Sciatic nerve (tissue), 2 donors: ENCODE results near the gene ERG. TPM values are rescaled to one million over a fixed set of nuclear protein-coding genes. Genes with fewer than 3 reads are reported as not detected.
A peak's percentile ranks its signal among the peaks of the same experiment; 100 is the strongest.

ENCODE experiments used
- ATAC-seq: fragments of 200-7000 bp; cut with Tn5 transposase; one replicate; pipeline ENCODE4 v1.9.1; 2020; ENCODE audit warnings: mild to moderate bottlenecking, moderate library complexity
- DNase-seq: peaks from one replicate; pipeline ENCODE4 v3.0.0-alpha.2; 2020; ENCODE audit warnings: low spot score
- intact Hi-C: fragments of 100-400 bp; cut with DNase I; formaldehyde crosslinking; loops from one replicate; pipeline ENCODE4 v1.14.2; 2022
- total RNA-seq: library from RNA; stranded (reverse); fragmentation: NEBNext Ultra II Directional; extraction: Animal tissue kit (Norgen Biotek cat#: 25700); gene quantifications from one replicate; pipeline ENCODE4 v1.2.1, GENCODE V29; 2021
- donor health status: DM: no; HTN: no; CAD: no.
- donor health status: DM: no; HTN: no; CAD: no.

ERG gene
- total RNA-seq, 1 donor from 2014 or later = 41.6 TPM

DNA sequence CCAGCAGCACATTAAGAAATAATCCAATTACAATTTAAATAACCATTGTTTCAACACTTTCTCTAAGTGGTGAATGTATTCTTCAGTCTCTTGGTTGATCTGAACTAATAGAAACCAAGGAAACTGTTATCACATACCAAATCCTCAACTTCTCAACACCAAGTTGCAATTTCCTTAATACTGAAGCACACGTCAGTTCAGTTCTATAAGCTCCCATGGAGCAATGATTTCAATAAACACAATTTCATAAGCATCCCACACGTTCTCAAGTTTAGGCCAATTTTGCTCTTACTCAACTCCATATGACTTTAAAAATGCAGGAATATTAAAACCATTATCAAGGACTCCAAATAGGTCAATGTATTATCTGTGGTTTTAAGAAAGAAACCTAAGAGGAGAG is 5.8 kb upstream of the ERG start:
- intact Hi-C loops = no loop called here
- DNase-seq (no peak), ATAC-seq (no peak)

DNA sequence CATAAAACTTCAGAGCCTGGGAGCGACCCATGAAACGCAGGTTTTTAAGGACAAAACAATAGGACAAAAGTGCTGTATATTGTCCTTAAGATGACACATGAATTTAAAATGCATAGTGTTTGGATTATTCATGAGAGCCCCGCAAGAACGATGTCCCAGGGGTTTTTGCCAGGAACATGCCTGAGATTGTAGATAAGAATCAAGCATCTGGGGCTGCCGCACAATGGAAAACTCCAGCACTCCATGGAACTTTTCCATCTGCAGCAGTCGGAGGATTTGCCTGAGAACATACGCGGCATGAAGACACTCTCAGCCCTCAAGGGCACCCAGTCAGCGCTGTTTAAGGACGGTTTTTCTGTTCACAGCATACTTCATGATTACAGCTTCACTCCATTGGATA is 5.3 kb upstream of the ERG start:
- intact Hi-C loops = no loop called here
- ATAC-seq (no peak), DNase-seq (no peak)

DNA sequence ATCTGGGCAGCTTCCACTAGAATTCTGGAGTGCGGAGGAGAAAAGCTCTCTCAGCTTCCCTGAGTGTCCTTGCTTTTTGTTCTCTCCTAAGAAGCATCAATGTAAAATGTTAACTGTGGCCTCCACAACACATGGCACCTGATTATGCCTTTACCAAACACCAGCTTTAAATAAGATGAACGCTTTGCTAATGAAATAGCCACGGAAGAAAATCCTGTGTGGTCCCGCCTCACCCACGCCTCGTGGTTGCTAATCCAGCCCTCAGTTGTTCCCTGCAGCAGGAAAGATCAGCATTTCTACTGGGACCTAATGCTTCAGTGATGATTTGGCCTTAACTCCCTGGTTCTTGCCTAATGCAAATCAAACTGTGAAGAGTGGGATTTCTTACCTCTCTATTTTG is 1.8 kb upstream of the ERG start:
- intact Hi-C loops = no loop called here
- ATAC-seq (no peak), DNase-seq (no peak)

DNA sequence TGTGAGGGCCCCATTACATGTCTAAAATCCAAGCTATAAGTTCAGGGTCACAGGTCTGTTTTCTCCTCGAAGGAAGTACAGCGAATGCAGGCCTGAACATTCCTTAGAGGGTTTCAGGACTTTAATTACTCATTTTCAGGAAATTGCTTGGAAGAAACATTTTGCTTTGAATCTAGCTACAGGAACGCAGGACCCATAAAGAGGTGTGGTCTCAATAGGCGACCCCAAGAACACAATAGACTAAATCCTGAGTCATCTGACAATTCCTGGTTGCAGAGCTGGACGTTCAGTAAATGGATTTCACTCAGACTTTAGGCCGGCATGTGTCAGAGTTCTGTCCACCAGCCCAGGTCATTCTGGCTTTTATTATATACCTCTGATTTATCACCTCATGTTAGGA is 1.0 kb upstream of the ERG start:
- no peak for ATAC-seq
- DNase-seq = no peak
- intact Hi-C loops = no loop called here

DNA sequence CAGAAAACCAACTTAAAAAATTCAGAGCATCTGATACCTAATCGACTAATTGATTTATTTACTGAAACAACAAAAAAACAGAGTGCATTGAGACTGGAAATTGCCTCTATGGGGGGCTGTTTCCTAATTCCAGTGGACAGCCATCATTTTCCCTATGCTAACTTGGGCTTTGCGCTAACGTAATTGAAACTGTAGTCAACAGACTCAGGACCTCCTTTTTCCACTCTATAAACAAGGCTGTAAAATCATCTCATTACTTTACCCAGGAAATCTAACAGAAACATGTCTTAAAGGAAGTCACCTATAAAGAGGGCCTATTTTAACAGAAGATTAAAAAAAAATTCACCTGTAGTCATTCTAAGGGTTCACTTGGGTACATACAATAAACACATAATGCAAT is 2.1 kb downstream of the ERG start:
- intact Hi-C loops = no loop called here
- no peak for DNase-seq
- no peak for ATAC-seq

DNA sequence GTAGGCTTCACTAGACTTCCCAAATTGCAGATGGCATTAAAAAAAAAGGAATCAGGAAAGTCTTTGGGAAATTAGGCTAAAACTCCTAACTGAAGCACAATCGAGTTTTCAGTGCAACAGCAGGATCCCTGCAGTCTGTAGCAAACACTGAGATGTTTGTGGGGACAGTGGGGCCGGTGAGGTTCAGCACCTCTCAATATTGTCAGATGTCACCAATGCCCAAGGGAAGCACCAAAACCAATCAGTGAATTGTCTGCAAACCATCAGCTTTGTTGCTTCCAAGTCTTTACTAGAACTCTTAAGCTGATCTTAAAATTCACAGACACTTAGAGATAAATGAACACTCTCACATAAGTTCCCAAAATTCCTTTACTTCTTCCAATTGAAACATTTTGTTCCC is 2.6 kb downstream of the ERG start:
- intact Hi-C loops = no loop called here
- ATAC-seq = no peak
- no peak for DNase-seq

DNA sequence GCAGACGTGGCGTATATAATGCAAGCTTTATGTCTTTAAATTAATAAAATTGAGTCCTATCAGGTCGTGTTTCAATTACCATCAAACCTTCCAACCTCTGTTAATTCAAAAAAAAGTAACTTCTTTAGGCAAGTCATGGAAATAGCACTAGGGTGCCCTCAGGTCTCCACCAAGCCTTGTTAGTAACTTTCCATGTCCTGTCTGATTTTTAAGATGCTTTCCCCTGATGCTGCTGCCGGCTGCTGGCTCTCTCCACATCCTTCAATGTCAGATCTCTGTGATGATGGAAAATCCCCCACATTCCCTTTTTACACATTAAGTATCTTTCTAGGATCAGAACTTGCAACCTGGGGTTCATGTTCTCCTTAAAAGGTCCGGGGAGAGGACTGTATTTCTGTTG is 3.0 kb downstream of the ERG start:
- no peak for DNase-seq
- intact Hi-C loops = no loop called here

DNA sequence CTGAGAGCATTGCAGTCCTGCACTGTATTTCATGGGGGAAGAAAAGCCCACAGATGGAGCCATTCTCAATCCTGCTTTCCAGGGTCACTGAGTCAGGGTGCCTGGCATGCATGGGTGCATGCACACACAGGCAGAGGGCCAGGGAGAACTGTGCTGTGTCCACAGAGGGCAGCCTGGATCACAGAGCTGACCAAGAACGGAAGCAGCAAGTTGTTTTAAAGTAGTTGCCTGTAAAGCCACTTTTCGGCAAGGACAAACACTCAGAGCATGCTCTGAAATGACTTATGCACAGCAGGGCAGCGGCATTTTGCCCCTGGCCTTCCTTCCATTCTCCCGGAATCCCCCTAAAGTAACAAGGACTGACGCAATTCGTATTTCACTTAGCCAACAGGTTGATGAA is 3.6 kb downstream of the ERG start:
- no peak for ATAC-seq
- intact Hi-C loops = no loop called here
- no peak for DNase-seq

More for the DNA sequence above, 3.0 kb downstream of the ERG start:
- no peak for ATAC-seq

DNA sequence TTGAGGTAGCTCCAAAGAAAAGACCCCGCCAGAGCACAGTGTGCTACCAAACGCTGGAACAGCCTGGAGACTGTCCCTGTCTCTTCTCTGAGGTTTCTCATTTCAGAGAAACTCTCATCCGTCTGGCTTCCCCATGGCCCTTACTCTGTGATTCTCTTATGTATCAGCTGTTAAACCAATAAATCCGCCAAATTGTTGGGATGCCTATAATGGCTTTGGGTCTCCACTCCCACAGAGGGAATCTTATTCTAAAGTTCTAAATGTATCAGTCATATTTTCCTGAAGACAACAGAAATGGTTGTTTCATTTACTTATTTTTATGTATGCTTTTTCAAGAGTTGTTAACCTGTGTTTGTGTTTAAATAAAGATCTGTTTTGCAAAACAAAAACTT is 4.0 kb downstream of the ERG start:
- DNase-seq (no peak), ATAC-seq (no peak)
- intact Hi-C loops = no loop called here

DNA sequence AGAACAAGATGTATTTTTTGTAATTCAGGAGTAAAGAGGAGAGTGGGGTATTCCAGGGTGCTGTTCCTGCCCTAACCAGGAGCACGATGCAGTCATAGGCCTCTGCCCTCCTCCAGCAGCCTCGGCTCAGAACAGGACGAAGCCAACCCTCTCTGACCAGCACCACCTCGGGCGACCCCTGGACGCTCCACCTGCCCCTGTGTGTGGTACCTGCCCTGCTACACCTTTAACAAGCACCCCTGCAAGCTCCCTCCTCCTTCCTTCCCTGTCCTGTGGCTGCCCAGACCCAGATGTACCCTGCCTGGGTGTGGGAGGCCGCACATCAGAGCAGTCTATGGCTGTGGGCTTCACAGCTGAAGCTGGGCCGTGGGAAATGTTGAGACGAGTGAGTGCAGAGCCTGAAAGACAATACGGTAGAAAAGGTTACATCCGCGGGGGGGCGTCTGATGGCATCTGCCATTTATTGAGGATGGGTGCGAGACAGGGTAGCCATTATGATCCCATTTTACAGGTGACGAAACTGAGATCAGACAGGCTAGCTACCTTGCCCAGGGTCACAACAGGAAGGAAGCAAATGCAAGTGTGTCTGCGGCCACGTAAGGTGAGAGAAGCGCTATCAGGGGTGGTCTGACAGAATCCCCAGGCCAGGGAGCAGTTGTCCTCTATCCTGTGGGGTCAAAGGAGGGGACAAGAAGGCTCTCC is 4.6 kb downstream of the ERG start:
- intact Hi-C loops = no loop called here
- ATAC-seq (peak; percentile 34), DNase-seq (no peak)

DNA sequence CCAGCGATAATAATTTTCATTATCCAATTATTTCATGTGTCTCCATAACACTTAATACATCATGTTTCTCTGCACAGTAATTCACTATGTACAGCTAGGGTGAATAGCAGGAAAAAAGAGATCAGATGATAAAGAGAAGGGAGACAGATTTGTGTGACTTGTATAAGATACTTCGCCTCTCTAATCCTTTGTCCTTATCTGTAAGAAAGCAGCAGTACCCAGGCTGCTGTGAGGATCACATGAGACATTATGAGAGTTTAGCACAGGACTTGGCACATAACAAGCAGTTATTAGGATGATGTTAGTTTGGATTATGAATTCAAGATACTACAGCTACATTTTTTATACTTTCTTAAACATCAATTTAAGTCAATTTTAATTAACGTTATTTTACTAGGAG is 6.3 kb downstream of the ERG start:
- no peak for DNase-seq
- intact Hi-C loops = no loop called here
- ATAC-seq = no peak

DNA sequence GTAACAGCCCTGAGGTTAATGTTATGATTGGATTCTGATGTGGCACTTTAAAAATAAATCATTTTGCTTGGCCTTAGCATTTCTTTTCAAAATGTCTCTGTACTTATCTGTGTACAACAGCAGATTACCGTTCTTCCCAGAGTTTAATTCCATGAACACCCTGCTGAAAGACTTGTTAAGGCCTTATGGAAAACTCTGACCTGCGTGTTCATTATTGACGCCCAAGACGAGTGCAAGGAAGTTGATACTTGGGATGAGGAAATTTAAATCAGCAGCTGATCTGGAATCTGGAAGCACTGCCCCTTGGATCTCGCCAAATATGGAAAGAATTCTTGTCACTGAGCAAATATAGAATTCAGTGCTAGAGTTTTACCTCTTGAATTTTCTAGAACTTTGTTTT is 6.7 kb downstream of the ERG start:
- ATAC-seq (no peak), DNase-seq (no peak)
- intact Hi-C loops = no loop called here

DNA sequence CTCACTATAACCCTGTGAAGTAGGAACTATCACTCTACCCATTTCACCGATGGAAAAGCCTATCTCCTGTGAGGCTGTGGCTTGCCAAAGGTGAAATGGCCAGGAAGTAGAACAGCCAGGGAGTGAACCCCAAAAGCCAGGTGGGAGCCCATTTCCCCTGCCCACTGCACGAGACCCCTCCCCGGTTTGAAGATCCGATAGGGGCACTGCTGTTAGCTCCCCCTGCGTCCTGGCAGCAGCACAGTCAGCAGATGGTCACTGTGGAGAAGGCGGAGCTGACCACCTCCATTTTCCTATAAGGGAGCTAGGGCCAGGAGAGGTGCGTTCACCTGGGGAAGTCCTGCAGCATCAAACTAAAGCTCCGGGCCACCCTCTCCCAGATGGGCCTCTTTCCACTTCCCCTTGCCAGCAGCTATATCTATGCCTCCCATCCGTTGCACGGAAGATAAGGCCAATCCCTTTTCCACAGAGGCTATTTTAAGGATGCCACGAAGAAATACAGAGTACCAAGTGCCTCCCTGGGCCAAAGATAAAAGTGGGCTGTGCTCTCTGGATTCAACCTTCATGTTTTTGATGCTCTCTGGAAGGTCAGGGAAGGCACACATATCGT is 7.8 kb downstream of the ERG start:
- intact Hi-C loops = no loop called here
- ATAC-seq = no peak
- no peak for DNase-seq

DNA sequence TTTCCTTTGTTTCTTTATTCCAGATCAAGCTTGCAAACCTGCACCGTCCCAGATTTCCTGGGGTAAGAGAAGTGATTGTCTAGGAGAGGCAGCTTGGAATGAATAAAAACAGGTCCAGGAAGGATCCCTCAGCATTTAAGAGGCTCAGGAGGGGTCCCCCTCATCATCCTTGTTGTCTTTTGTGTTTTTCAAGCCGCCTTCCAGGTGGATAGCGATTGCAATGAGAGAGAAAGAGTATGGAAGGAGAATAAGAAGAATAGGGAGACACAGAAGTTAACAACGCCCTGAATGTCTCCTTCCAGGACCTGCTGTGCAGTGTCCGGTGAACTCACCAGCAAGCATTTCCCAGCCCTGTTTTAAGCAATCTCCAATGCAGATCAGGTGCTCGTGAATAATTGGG is 8.5 kb downstream of the ERG start:
- DNase-seq = no peak
- intact Hi-C loops = no loop called here
- ATAC-seq = no peak

DNA sequence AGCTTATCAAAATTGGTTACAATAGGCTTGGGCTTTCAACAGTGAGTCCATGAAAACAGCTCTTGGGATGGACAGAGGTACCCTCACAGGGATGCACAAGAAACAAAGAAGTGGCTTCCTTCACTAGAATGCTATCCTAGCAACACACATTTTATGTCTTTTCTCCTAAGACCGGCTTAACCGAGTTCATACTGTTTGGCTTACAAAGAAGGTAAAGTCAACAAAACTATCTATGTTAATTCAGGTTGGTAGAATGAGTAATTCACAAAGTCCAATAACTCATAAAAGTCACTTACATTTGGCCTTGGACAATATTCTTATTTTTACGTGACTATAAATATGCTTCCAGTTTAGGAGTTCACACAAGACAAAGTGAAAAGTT is 9.0 kb downstream of the ERG start:
- intact Hi-C loops = no loop called here
- DNase-seq (no peak), ATAC-seq (no peak)

DNA sequence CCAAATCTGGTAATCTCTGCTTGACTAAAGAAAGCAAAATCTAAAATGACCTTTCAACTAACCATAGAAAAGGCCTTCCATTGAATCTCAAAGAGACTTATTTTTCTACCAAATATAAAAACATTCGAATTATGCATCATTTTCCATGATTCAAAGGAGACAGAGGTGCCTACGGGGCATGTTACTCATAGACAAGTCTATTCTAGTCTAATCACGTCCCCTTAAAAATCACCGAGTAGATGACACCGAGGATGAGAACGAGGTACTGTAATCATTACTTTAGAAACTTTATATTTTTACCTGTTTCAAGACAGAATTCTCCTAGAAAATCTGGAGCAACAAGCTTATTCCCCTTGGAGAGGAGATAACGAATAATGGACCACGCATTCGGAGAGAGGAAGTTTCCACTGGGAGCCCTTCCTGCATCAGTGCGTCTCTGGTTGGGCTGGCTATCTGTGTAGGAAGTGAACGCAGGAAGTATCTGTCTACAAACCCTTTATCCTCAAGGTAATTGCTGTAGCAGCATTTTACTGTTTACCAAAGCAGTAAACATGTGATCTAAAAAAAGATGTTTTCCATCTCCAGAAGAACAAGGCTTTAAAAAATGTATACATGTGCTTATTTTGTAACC is 9.5 kb downstream of the ERG start:
- DNase-seq = no peak
- intact Hi-C loops = no loop called here
- ATAC-seq = no peak

DNA sequence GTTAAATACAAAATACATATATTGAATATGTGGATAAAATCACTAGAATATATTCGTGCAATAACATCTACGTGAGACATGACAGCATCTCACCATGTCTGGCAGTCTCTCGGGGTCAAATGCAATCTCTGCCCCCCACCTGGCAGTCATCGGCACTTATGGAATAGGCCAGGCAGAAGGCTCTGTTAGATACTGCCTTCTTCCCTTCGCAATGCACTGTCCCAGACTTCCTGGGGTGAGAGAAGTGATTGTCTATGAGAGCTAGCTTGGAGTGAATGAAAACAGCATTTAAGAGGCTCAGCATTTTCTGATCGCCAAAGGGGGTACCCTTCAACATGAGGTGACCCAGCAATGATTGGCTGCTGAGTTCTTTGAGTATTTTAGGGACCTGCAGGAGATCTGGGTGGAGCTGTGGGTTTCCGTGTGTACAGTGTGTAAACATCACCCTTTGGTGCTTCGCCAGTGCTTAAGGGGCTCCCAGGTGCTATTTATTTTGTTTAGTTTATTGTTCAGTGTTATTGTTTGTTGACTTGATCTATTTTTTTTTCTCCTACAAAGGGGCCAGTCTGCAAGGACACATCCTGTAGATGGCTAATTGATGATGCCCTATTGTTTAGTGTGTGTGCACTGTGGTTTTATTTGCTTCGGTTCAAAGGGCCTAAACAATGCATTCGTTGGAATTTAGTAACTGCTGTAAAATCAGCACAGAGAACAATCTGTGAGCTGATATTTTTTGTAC is 10.2 kb downstream of the ERG start:
- intact Hi-C loops = no loop called here
- ATAC-seq (no peak), DNase-seq (no peak)

DNA sequence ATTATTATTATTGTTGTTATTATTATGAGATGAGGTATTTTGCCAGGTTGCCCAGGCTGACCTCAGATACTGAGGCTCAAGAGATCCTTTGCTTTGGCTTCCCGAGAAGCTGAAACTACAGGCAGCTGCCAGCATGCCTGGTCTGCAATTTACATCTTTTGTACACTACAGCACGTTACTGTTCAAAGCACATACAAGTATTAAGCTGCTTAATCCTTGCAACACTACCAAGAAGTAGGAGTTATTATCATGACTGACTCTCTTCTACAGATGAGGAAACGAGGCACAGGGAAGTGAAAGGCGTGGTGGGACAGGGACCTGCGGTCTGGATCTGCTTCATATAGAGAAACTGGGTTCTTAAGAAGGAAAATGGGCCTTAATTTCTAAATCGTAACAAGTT is 11.6 kb downstream of the ERG start:
- ATAC-seq = no peak
- intact Hi-C loops = no loop called here

DNA sequence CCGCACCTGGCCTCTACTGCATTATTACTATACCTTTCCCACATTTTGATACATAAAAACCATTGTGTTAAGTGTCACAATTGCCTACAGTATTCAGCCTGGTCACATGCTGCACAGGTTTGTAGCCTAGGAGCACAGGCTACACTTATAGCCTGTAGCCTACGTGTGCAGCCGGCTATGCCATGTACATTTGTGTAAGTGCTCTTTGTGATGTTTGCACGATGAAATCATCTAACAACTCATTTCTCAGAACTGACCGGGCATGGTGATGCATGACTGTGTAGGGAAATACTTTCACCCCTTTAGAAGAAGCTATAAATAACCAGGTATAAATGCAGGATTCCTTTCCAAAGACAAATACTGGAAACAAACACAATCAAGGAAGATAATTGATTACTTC is 12.1 kb downstream of the ERG start:
- DNase-seq (no peak), ATAC-seq (no peak)
- intact Hi-C loops = no loop called here

More for the DNA sequence above, 11.6 kb downstream of the ERG start:
- no peak for DNase-seq
